ENCODE measurements around the gene TRAF7.

The TRAF7 gene

DNA sequence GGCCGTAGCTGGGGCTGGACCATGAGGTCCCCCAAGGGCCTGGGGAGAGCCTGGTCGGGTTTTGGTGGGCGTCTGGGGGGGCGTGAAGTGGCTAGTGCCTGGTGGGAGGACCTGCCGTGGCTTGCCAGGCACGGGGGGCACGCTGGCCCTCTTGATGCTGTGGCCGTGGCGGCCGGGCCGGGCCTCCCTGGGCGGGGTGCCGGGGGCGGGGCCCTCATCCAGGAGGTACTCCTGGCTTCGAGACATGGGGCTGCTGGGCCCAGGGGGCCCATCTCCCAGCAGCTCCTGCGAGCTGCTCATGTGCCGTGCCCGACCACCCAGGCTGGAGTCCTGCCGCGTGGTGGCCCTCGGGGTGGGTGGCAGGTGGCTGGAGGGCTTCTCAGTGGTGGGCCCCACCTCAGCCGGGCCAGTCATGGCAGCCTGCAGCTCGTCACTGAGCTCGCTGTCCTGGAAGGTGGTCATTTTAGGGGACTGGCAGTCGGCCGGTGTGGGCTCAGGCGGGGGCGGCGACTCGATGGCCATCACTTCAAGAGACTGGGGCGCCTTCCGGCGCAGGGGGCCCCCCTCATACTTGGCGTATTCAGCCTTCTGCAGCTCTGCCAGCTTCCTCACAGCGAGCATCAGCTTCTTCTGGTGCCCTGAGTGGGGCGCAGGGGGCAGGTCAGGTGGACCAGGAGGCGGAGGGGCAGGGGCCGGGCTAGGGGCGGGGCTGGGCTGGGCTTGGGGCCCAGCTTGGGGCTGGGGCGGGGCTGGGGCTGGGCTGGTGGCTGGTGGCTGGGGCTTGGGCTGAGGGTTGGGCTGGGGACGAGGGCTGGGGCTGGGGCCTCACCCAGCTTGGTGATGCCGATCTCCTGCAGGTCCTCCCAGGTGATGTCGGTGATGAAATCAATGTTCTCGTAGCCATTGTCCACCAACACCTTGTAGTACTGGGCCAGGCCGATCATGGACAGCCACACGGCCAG is 25.7 kb downstream of the TRAF7 start:
- H3K27ac ChIP-seq, result no peak overlapping the region
- no peak for TF ChIP-seq CTCF (conservative IDR thresholded peaks at IDR 0.05)

DNA sequence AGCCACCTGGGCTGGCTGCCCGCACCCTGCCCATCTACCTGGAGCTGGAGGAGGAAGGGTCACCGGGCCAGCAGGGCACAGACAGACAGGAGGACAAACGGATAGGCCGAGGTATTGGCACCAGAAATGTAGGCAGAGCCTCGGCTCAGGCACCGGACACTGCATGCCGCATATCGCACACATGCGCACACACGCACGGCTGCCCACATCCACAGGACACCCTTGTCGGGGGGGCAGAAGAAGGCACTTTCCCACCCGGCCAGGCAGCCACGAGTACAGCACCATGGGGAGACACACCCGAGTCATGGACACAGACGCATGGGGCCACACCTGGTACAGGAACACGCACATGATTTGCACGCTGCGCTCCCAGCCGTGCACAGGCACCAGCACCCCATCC is 26.4 kb downstream of the TRAF7 start:
- no peak overlapping the region for H3K27ac ChIP-seq
- TF ChIP-seq CTCF (conservative IDR thresholded peaks at IDR 0.05), result no peak

- H3K27ac ChIP-seq, result no peak overlapping the region
- no peak for TF ChIP-seq CTCF (conservative IDR thresholded peaks at IDR 0.05)
Observed at GRCh38 chr16:2183671-2184070, 28.1 kb downstream of the TRAF7 start.

DNA sequence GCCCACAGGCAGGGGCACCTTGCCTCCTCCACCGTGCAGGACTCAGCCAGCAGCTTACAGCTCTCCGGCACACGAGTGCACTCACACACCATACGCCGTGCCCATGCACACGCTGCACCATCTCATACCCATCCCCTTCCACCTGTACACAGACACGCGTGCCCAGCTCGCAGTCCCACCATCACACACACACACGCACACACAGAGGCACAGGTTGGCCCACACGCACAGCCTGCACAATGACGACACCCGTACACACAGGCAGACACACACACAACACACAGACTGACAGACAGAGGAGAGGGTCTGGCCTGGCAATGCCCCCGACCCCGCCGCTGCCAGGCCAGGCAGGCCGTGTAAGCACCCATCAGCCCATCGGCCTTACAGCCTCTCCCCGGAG is 28.8 kb downstream of the TRAF7 start:
- no peak for TF ChIP-seq CTCF (conservative IDR thresholded peaks at IDR 0.05)
- no peak overlapping the region for H3K27ac ChIP-seq

- no peak overlapping the region for H3K27ac ChIP-seq
- no peak for TF ChIP-seq CTCF (conservative IDR thresholded peaks at IDR 0.05)
Observed at GRCh38 chr16:2184962-2185361, 29.4 kb downstream of the TRAF7 start.

DNA sequence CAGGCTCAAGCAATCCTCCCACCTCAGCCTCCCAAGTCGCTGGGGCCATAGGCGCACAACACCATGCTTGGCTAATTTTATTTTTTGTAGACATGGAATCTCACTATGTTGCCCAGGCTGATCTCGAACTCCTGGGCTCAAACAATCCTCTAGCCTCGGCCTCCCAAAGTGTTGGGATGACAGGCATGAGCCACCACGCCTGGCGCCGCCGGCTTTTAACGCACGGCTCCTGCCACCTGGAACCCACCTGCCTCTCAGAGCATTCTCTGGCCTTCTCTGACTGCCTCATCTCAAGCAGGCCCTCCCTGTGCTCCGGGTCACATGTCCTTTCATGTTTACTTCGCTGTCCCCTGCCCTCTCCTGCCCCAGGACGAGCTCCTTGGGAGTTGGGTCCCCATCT is 30.5 kb downstream of the TRAF7 start:
- no peak for TF ChIP-seq CTCF (conservative IDR thresholded peaks at IDR 0.05)
- no peak overlapping the region for H3K27ac ChIP-seq

- no peak for TF ChIP-seq CTCF (conservative IDR thresholded peaks at IDR 0.05)
- no peak overlapping the region for H3K27ac ChIP-seq
Observed at GRCh38 chr16:2186505-2186904, 30.9 kb downstream of the TRAF7 start.
